Effector memory CD8-positive, alpha-beta T cell (primary cell): Measurements from ENCODE around the gene TTLL11.

Source experiments
- ATAC-seq: fragments of 150-1000 bp; cut with Tn5 transposase; replicated peaks from 2 replicates; pipeline ENCODE4 v1.10.0; 2021; ENCODE audit warnings: mild to moderate bottlenecking, moderate library complexity
- DNase-seq, 3 experiments: peaks; one replicate each; pipeline ENCODE4 v3.0.0; 2021
- H3K27ac Mint-ChIP-seq, 2 donors: one replicate each; pipeline ENCODE4 v1.8.0; 2022; ENCODE audit warnings: mild to moderate bottlenecking in 2 of 2, mixed read lengths in 2 of 2, moderate library complexity in 2 of 2
- H3K27me3 Mint-ChIP-seq, 2 donors: one replicate each; pipeline ENCODE4 v1.8.0; 2022; ENCODE audit warnings: mixed read lengths in 2 of 2
- H3K36me3 Mint-ChIP-seq: one replicate; pipeline ENCODE4 v1.8.0; 2022; ENCODE audit warnings: mild to moderate bottlenecking, moderate library complexity, mixed read lengths; ENCODE audit not compliant: insufficient read depth
- H3K4me1 Mint-ChIP-seq, 2 donors: one replicate each; pipeline ENCODE4 v1.8.0; 2022; ENCODE audit warnings: low read depth in 2 of 2, mixed read lengths in 2 of 2
- H3K4me3 Mint-ChIP-seq, 2 donors: one replicate each; pipeline ENCODE4 v1.8.0; 2022; ENCODE audit warnings: mild to moderate bottlenecking in 2 of 2, mixed read lengths in 2 of 2, moderate library complexity in 2 of 2
- H3K9me3 Mint-ChIP-seq, 2 donors: one replicate each; pipeline ENCODE4 v1.8.0; 2022; ENCODE audit warnings: mixed read lengths in 2 of 2

The TTLL11 gene

DNA sequence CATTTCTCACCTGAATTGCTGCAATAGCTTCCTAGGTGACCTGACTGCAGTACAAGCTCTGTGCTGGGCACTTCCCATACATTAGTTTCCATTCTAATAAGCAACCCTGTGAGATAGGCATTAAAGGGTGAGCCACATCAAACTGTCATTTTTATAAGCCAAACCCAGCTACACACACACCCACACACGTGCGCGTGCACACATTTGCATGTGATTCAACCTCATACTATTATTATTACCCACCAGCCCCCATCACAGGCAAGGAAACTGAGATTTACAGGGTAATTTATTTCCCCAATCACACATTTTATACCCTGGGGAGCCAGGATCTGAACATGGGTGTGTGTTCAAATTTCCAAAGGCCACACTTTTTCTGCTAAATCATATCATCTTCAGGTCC, 93.6 kb downstream of the TTLL11 start:
- DNase-seq: no peak
- H3K4me1 Mint-ChIP-seq: peaks cover 1 to 2% of the 10 kb centered on the region in 2 donors
- H3K36me3 Mint-ChIP-seq: no peaks in the 10 kb centered on the region
- no peaks in the 10 kb centered on the region for H3K9me3 Mint-ChIP-seq
- no peak for ATAC-seq
- no peaks in the 10 kb centered on the region for H3K27me3 Mint-ChIP-seq
- H3K4me3 Mint-ChIP-seq: no peak overlapping the region
- H3K27ac Mint-ChIP-seq: no peak overlapping the region

DNA sequence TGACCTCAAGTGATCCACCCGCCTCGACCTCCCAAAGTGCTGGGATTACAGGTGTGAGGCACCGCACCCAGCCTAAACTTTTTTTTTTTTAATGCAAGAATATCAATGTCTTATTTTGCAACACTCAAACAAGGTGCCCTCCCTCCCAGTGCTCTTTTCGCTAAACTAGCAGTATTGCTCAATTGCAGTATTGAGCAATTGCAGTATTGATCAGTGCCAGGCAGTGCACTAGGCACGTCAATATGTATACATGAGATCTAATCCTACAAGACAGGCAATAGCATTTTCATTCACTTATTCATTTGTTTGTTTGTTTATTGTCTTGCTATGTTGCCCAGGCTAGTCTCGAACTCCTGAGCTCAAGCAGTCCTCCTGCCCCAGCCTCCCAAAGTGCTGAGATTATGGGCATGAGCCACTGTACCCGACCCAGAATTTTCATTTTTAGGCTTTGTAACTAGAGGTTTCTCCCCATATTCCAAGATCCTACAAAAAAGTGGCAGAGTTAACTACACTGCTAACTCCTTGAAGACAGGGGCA, 94.5 kb downstream of the TTLL11 start:
- no peak overlapping the region for H3K27ac Mint-ChIP-seq
- H3K4me3 Mint-ChIP-seq: no peak overlapping the region
- DNase-seq: no peak
- H3K9me3 Mint-ChIP-seq: no peaks in the 10 kb centered on the region
- no peak for ATAC-seq
- H3K27me3 Mint-ChIP-seq: no peaks in the 10 kb centered on the region
- peaks cover 0 to 2% of the 10 kb centered on the region in 2 donors for H3K4me1 Mint-ChIP-seq
- no peaks in the 10 kb centered on the region for H3K36me3 Mint-ChIP-seq

GRCh38 chr9:121997791-121998190, 95.3 kb downstream of the TTLL11 start:
- no peak overlapping the region for H3K4me3 Mint-ChIP-seq
- peaks cover 0 to 2% of the 10 kb centered on the region in 2 donors for H3K4me1 Mint-ChIP-seq
- no peak overlapping the region for H3K27ac Mint-ChIP-seq
- H3K36me3 Mint-ChIP-seq: no peaks in the 10 kb centered on the region
- H3K27me3 Mint-ChIP-seq: no peaks in the 10 kb centered on the region
- ATAC-seq (no peak), DNase-seq (no peak)
- H3K9me3 Mint-ChIP-seq: no peaks in the 10 kb centered on the region

DNA sequence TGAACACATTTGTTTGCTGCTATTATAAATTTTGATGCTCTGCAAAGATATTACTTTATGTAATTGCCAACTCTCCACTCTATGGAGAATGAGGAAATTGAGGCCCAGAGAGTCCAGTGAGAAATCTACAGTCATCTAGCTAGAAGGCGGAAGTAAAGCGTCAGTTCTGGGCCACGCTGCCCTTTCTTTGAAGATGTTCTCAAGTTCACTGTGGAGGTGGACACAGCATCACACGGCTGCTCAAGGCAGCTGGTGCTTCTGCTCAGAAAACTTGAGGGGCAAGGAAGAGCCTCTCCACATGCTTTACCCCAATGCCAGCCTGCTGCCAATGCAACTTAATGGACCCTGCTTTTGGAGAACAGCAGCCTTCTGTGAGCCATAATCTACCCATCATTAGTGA, 96.3 kb downstream of the TTLL11 start:
- ATAC-seq (no peak), DNase-seq (no peak)
- H3K4me1 Mint-ChIP-seq: peaks cover 0 to 2% of the 10 kb centered on the region in 2 donors
- no peaks in the 10 kb centered on the region for H3K27me3 Mint-ChIP-seq
- H3K36me3 Mint-ChIP-seq: no peaks in the 10 kb centered on the region
- no peak overlapping the region for H3K27ac Mint-ChIP-seq
- H3K9me3 Mint-ChIP-seq: no peaks in the 10 kb centered on the region
- H3K4me3 Mint-ChIP-seq: no peak overlapping the region

DNA sequence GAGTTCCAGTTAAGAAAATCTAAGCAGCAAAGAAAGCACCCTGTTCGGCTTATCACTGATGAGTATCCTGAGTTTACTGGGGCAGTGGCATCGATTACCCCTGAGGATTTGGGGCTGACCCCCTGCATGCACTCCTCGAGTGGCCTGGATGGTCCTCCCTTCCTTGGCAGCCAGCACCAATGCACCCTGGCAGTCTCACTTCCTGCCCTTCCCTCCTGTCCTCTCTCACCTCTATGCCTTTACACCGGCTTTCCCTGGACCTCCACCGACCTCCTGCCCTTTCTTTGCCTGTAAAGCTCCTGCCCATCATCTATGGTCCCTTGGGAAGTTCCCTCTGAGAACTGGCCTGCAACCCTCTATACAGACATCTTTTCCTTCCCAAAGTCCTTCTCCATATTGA, 97.1 kb downstream of the TTLL11 start:
- Mint-ChIP-seq H3K27ac (no peak overlapping the region), H3K4me3 (no peak overlapping the region), H3K9me3 (no peaks in the 10 kb centered on the region), H3K36me3 (no peaks in the 10 kb centered on the region), H3K27me3 (no peaks in the 10 kb centered on the region), H3K4me1 (peaks cover 0 to 2% of the 10 kb centered on the region in 2 donors)
- no peak for DNase-seq
- no peak for ATAC-seq

DNA sequence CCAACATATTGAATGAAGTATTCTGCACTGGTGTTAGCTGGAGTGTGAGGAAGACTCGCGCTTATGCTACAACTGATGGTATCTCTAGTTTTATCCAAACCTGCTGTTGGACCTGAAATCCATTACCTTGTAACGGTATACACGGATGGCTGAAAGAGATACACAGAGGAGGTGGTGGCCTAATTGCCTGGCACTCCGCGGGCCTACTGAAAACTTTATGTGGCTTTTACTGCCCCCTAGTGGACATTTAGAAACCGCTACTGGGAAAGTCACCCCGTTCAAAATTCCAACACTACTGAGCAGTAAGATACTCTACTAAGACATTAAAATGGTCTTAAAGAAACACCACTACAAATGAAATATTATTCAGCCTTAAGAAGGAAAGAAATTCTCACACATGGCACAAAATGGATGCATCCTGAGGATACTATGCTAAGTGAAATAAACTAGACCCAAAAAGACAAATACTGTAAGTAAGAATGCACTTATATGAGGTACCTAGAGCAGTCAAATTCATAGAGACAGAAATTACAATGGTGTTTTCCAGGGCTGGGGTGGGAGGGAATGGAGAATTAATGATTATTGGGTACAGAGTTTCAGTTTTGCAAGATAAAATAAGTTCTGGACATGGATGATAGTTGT, 100.4 kb downstream of the TTLL11 start:
- Mint-ChIP-seq H3K4me3 (no peak overlapping the region), H3K27ac (no peak overlapping the region), H3K4me1 (peaks cover 0 to 3% of the 10 kb centered on the region in 2 donors), H3K27me3 (no peaks in the 10 kb centered on the region), H3K9me3 (no peaks in the 10 kb centered on the region), H3K36me3 (peaks cover 7% of the 10 kb centered on the region)
- DNase-seq (peak; percentile 33 to 44 (median 41)), ATAC-seq (peak; percentile 66)

GRCh38 chr9:121991307-121991661, 101.8 kb downstream of the TTLL11 start:
- DNase-seq: no peak
- Mint-ChIP-seq H3K9me3 (no peaks in the 10 kb centered on the region), H3K36me3 (peaks cover 7% of the 10 kb centered on the region), H3K27me3 (no peaks in the 10 kb centered on the region), H3K4me1 (peaks cover 0 to 3% of the 10 kb centered on the region in 2 donors), H3K4me3 (no peak overlapping the region), H3K27ac (no peak overlapping the region)
- ATAC-seq: no peak

- Mint-ChIP-seq H3K27me3 (no peaks in the 10 kb centered on the region), H3K27ac (no peak overlapping the region), H3K4me1 (peaks cover 0 to 3% of the 10 kb centered on the region in 2 donors), H3K4me3 (no peak overlapping the region), H3K9me3 (no peaks in the 10 kb centered on the region), H3K36me3 (peaks cover 7% of the 10 kb centered on the region)
- DNase-seq (no peak), ATAC-seq (no peak)
These were observed 102.4 kb downstream of the TTLL11 start for GRCh38 chr9:121990600-121991306.

DNA sequence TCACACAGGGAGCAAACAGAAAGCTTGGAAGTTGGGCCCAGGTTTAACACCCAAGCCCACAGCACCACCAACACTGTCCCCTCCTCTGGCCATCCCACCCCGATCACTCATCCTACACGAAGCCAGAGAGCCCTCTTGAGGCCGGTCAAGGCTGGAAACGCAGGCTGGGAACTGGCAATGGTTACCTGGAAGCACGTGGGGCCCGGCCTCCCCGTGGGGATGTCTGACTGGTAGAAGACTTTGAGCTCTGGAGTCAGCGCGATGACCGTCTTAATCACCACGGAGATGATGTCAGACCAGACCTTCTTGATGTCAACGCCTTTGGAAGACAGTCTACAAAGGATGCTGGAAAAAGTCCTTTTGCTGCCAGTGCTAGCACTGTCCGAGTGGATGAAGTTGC, 104.1 kb downstream of the TTLL11 start:
- Mint-ChIP-seq H3K4me1 (peaks cover 0 to 3% of the 10 kb centered on the region in 2 donors), H3K36me3 (peaks cover 7% of the 10 kb centered on the region), H3K9me3 (no peaks in the 10 kb centered on the region), H3K4me3 (no peak overlapping the region), H3K27me3 (no peaks in the 10 kb centered on the region), H3K27ac (peak overlapping the region in 1 of 2 donors; percentile 42)
- no peak for DNase-seq
- no peak for ATAC-seq

DNA sequence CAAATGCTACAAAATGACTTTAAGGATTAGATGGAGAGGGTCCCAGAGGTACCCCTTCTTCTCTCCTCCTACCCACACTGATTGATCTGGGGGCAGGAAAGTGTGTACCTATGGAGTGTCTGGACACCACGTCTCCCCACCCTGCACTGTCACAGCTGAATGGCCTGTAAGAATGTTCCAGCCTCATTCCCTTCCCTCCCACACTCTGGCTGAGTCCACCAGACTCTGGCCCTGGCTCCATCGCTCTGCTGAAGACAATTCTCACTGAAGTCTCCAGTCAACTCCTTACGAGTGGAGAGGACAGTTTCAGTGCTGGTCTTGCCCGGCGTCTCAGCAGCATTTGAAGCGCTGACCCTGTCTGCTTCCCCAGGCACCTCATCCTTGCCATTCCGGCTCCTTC, 105.8 kb downstream of the TTLL11 start:
- H3K27ac Mint-ChIP-seq: no peak overlapping the region
- ATAC-seq: no peak
- H3K4me3 Mint-ChIP-seq: no peak overlapping the region
- peaks cover 0 to 3% of the 10 kb centered on the region in 2 donors for H3K4me1 Mint-ChIP-seq
- H3K9me3 Mint-ChIP-seq: no peaks in the 10 kb centered on the region
- no peaks in the 10 kb centered on the region for H3K27me3 Mint-ChIP-seq
- no peak for DNase-seq
- H3K36me3 Mint-ChIP-seq: peaks cover 7% of the 10 kb centered on the region

DNA sequence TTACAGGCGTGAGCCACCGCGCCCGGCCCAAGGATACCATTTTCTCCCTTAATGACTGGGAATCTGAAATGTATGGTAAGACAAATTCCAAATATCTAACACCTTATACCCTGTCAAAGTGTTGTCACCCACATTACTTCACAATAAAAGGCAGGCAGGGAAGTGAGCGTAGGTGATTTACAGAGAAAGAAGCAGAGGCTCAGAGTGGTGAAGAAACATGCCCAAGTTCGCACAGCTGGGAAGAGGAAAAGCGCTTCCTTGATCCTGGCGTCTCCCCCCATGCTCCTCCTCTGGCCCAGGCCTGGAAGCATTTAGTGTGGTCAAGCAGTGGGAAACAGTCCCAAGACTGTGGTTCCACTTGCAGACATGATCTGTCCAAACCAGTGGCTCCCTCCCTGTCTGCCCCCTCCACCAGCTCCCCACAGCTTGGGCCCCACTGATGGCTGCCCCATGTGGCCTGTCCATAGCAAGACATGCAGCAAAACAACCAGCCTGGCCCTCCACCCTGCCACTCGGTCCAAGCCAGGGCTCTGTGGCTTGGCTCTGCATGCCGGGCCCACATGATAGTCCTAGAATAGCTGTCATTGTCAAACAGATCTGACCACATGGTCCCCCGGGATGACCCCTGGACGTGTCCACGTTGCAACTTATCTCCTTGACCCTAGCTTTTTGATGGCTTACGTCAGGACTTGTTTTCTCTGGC, 107.2 kb downstream of the TTLL11 start:
- ATAC-seq: no peak
- Mint-ChIP-seq H3K27ac (no peak overlapping the region), H3K4me3 (no peak overlapping the region)

DNA sequence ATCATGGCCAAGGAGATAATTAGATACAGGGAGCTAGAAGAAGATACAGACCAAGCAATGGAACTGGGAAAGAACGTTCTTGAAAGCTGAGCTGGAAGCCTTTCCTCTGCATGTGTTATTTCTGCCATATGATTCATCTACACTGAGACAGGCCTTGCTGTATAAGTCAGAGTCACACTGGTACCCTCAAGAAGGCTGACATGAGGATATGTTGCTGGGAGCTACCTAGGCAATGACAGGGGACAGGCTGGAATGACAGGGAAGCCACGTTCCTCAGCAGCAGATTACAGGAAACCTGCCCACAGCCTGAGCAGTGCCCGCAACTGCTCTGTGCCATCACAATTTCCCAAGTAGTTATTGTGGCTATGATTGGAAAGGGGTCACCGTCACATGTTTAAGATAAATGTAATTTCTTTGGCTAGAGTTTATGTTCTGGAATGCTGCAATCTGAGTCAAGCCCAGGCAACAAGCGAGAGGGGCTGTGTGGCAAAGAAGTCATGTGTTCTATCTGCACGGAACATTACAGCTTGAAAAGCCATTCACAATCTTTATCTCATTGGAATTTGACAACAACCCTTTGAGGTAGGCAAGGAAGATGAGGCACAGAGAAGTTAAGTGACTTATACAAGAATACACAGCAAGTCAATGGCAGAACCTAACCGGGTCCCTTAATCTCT, 108.2 kb downstream of the TTLL11 start:
- Mint-ChIP-seq H3K4me1 (peaks cover 0 to 3% of the 10 kb centered on the region in 2 donors), H3K9me3 (peaks cover 0 to 4% of the 10 kb centered on the region in 2 donors), H3K36me3 (peaks cover 7% of the 10 kb centered on the region), H3K27me3 (no peaks in the 10 kb centered on the region), H3K4me3 (no peak overlapping the region), H3K27ac (no peak overlapping the region)
- DNase-seq: no peak
- no peak for ATAC-seq

More for the DNA sequence above, 107.2 kb downstream of the TTLL11 start:
- no peak for DNase-seq
- Mint-ChIP-seq H3K4me1 (peaks cover 0 to 3% of the 10 kb centered on the region in 2 donors), H3K9me3 (peaks cover 0 to 3% of the 10 kb centered on the region in 2 donors), H3K27me3 (no peaks in the 10 kb centered on the region), H3K36me3 (peaks cover 7% of the 10 kb centered on the region)

DNA sequence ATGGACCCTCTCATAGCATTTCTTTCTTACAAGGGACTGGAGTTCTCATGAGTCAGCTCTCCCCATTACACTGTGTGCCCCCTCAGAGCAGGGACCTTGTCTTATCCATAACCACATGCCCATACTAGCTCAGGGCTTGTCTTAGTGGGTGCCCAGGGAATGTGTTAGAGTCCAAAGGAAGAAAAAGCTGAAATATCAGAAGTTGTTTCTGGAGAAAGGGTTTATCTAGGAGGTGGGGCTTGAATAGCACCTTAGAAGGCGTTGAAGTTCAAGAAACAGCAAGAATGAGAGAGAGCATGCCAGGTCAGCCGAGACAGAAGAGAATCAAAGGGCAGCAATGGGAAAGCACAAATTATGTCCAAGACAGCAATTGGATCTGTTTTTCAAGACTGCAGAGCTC, 109.4 kb downstream of the TTLL11 start:
- Mint-ChIP-seq H3K9me3 (peaks cover 0 to 4% of the 10 kb centered on the region in 2 donors), H3K4me1 (peaks cover 0 to 3% of the 10 kb centered on the region in 2 donors), H3K36me3 (peaks cover 3% of the 10 kb centered on the region), H3K27ac (no peak overlapping the region), H3K27me3 (no peaks in the 10 kb centered on the region), H3K4me3 (no peak overlapping the region)
- ATAC-seq (no peak), DNase-seq (no peak)
